Ascending aorta (tissue), 2 donors: Measurements from ENCODE around the gene MEA1. TPM values are rescaled to one million over a fixed set of nuclear protein-coding genes. Genes with fewer than 3 reads are reported as not detected.

Source experiments
- DNase-seq, 2 donors: peaks; one replicate each; pipeline ENCODE4 v3.0.0-alpha.2; 2019; ENCODE audit warnings: low spot score in 2 of 2
- H3K27ac ChIP-seq, 2 donors: fragments of 200-600 bp; sonication (generic); one replicate each; pipeline ENCODE4 v1.5.1; 2016 to 2017; ENCODE audit warnings: mild to moderate bottlenecking in 1 of 2
- H3K27me3 ChIP-seq: fragments of 200-600 bp; sonication (generic); one replicate; pipeline ENCODE4 v1.5.1; 2017
- H3K36me3 ChIP-seq, 2 donors: fragments of 200-600 bp; sonication (generic); one replicate each; pipeline ENCODE4 v1.5.1; 2016
- H3K4me1 ChIP-seq, 2 donors: fragments of 200-600 bp; sonication (generic); one replicate each; pipeline ENCODE4 v1.5.1; 2016 to 2017; ENCODE audit warnings: mild to moderate bottlenecking in 1 of 2
- H3K4me3 ChIP-seq, 2 donors: fragments of 200-600 bp; sonication (generic); one replicate each; pipeline ENCODE4 v1.5.1; 2016 to 2017; ENCODE audit warnings: mild to moderate bottlenecking in 1 of 2
- H3K9me3 ChIP-seq, 2 donors: fragments of 200-600 bp; sonication (generic); one replicate each; pipeline ENCODE4 v1.5.1; 2016
- CTCF ChIP-seq, 3 experiments: fragments of 200-600 bp in 2 of 3; fragments of 450-650 bp in 1 of 3; sonication (generic) in 2 of 3; IDR thresholded peaks; one replicate each; pipeline ENCODE4 v1.5.1; 2016 to 2019; ENCODE audit warnings: antibody characterized with exemption in 3 of 3, mild to moderate bottlenecking in 1 of 3, moderate library complexity in 1 of 3
- intact Hi-C: fragments of 100-400 bp; cut with DNase I; formaldehyde crosslinking; loops from one replicate; pipeline ENCODE4 v1.15.1; 2023
- total RNA-seq: library from RNA; depleted of rRNA; stranded (reverse); fragments of >200 nt; gene quantifications from one replicate; pipeline ENCODE4 v1.1.0, GENCODE V29; 2016

MEA1 gene
- total RNA-seq, 1 donor from 2014 or later = 61.1 TPM

GRCh38 chr6:42984001-42984923 is 29.5 kb downstream of the MEA1 start, which contains the start of gene PPP2R5D:
Gene PPP2R5D (plus strand): TSS chr6:42984570. CDS start chr6:42984678, 108 bp downstream.
- peak; percentile 95 to 99 for DNase-seq
- Histone ChIP-seq H3K4me1 (peaks cover 18 to 47% of the 10 kb centered on the region in 2 donors), H3K27me3 (no peaks in the 10 kb centered on the region), H3K9me3 (no peaks in the 10 kb centered on the region), H3K27ac (peak within 1 kb of the TSS; percentile 76 to 92), H3K36me3 (no peaks in the 10 kb centered on the region), H3K4me3 (peak within 1 kb of the TSS; percentile 69 to 99)
- no peak for TF ChIP-seq CTCF (IDR thresholded peaks at IDR 0.05)
- intact Hi-C loops = loop anchor here (1.0 to 2.0 kb wide), 3 partner anchors 29 to 75 kb away; partner anchors contain the start of genes CUL7, KLC4, MEA1 and MRPL2

- Histone ChIP-seq H3K36me3 (no peaks in the 10 kb centered on the region), H3K4me3 (no peak overlapping the region), H3K27me3 (no peaks in the 10 kb centered on the region), H3K27ac (no peak overlapping the region), H3K4me1 (peaks cover 14 to 46% of the 10 kb centered on the region in 2 donors), H3K9me3 (no peaks in the 10 kb centered on the region)
- intact Hi-C loops = no loop called here
- no peak for TF ChIP-seq CTCF (IDR thresholded peaks at IDR 0.05)
- no peak for DNase-seq
Measured at GRCh38 chr6:42981836-42982235, 31.9 kb downstream of the MEA1 start.

GRCh38 chr6:42979523-42980177 is 34.1 kb downstream of the MEA1 start:
- Histone ChIP-seq H3K9me3 (no peaks in the 10 kb centered on the region), H3K27me3 (no peaks in the 10 kb centered on the region), H3K4me3 (peak overlapping the region; percentile 84 to 92), H3K4me1 (peaks cover 0 to 27% of the 10 kb centered on the region in 2 donors), H3K27ac (peak overlapping the region; percentile 85 to 90), H3K36me3 (no peaks in the 10 kb centered on the region)
- intact Hi-C loops = loop anchor here (1.0 to 2.0 kb wide), 3 partner anchors 35 to 74 kb away; partner anchors contain the start of genes CNPY3, CUL7 and KLHDC3
- no peak for DNase-seq
- TF ChIP-seq CTCF (IDR thresholded peaks at IDR 0.05) = peak in 1 of 3 experiments; percentile 27

- no peak for TF ChIP-seq CTCF (IDR thresholded peaks at IDR 0.05)
- Histone ChIP-seq H3K4me1 (peaks cover 0 to 27% of the 10 kb centered on the region in 2 donors), H3K27me3 (no peaks in the 10 kb centered on the region), H3K9me3 (no peaks in the 10 kb centered on the region), H3K4me3 (peak within 1 kb of the TSS; percentile 84 to 92), H3K36me3 (no peaks in the 10 kb centered on the region), H3K27ac (peak within 1 kb of the TSS; percentile 85 to 90)
- DNase-seq = peak; percentile 37 to 94
- intact Hi-C loops = loop anchor here (1.0 to 2.0 kb wide), 3 partner anchors 36 to 74 kb away; partner anchors contain the start of genes CNPY3, CUL7 and KLHDC3
Measured at GRCh38 chr6:42978839-42979522, 34.8 kb downstream of the MEA1 start, which contains the start of gene PEX6. Gene PEX6 (minus strand): TSS chr6:42979181. CDS start chr6:42979150, 31 bp downstream.

GRCh38 chr6:42978487-42978838 is 35.3 kb downstream of the MEA1 start:
- no peak for TF ChIP-seq CTCF (IDR thresholded peaks at IDR 0.05)
- Histone ChIP-seq H3K4me3 (peak overlapping the region; percentile 84 to 92), H3K27ac (peak overlapping the region; percentile 85 to 90), H3K4me1 (peaks cover 0 to 23% of the 10 kb centered on the region in 2 donors), H3K9me3 (no peaks in the 10 kb centered on the region), H3K27me3 (no peaks in the 10 kb centered on the region), H3K36me3 (peaks cover 0 to 4% of the 10 kb centered on the region in 2 donors)
- intact Hi-C loops = loop anchor here (2.0 kb wide), 2 partner anchors 36 to 50 kb away; partner anchors contain the start of genes CNPY3 and KLHDC3
- DNase-seq = peak in 1 of 2 donors; percentile 67
